Choroid plexus epithelial cell (primary cell): ENCODE data around the gene RALGAPA2.
A peak's percentile ranks its signal among the peaks of the same experiment; 100 is the strongest.

ENCODE experiments used
- DNase-seq: peaks from one replicate; pipeline ENCODE4 v3.0.0-alpha.2; 2010; ENCODE audit warnings: low read depth
- H3K4me3 ChIP-seq: 2 replicates; pipeline ENCODE4 v1.5.1; 2011; ENCODE audit warnings: low read depth, mild to moderate bottlenecking, control low read depth, low read length, moderate library complexity
- TF ChIP-seq, protein P1 (sequence below): conservative IDR thresholded peaks from 2 replicates; pipeline ENCODE4 v1.5.1; 2011; ENCODE audit warnings: low read depth, mild to moderate bottlenecking, control low read depth, inconsistent platforms, low read length, moderate library complexity

The RALGAPA2 gene

DNA sequence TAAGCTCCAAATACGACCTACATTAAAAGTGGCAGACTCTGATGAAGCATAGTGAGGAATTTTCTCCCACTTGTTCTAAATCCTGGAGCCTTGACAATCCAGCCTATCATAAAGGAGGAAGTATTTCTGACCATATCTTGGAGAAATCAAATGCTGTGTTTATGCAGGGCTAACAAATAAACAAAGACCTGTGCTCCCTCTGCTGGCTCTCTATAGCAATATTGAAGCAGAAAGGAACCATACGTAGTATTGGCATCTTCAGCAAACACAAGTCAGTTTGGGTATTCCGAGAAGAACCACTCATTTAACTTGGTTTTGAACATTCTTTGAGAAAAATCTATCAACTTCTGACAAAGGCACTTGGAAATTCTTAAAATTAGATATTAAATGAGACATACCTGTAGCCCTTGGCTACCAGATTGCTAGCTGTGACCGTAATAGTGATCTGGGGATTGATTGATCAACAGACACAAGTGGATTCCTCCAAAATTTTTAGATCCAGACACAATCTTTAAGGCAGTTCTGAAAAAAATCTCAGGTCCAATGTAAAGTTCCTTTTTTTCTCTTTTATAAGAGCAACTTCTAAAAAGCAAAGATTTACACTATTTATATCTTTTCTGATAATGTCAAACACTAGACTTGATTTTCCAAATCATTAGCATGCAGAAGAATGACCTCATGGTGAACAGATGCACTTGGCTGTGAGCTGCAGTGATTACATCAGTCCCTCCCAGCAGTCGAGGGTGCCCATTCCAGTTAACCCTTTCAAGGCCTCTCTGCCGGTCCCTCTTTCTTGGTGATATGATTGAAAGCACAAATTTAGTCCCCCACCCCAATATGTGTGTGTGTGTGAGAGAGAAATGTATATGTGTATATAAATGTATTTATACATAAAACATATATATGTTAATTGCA, 304.3 kb downstream of the RALGAPA2 start:
- TF ChIP-seq, protein P1, sequence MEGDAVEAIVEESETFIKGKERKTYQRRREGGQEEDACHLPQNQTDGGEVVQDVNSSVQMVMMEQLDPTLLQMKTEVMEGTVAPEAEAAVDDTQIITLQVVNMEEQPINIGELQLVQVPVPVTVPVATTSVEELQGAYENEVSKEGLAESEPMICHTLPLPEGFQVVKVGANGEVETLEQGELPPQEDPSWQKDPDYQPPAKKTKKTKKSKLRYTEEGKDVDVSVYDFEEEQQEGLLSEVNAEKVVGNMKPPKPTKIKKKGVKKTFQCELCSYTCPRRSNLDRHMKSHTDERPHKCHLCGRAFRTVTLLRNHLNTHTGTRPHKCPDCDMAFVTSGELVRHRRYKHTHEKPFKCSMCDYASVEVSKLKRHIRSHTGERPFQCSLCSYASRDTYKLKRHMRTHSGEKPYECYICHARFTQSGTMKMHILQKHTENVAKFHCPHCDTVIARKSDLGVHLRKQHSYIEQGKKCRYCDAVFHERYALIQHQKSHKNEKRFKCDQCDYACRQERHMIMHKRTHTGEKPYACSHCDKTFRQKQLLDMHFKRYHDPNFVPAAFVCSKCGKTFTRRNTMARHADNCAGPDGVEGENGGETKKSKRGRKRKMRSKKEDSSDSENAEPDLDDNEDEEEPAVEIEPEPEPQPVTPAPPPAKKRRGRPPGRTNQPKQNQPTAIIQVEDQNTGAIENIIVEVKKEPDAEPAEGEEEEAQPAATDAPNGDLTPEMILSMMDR, result peak; percentile 46
- no peak overlapping the region for H3K4me3 ChIP-seq
- peak; percentile 42 for DNase-seq

- no peak for DNase-seq
- TF ChIP-seq, protein P1, result no peak
- no peak overlapping the region for H3K4me3 ChIP-seq
These were observed 306.1 kb downstream of the RALGAPA2 start for GRCh38 chr20:20406306-20406705.

DNA sequence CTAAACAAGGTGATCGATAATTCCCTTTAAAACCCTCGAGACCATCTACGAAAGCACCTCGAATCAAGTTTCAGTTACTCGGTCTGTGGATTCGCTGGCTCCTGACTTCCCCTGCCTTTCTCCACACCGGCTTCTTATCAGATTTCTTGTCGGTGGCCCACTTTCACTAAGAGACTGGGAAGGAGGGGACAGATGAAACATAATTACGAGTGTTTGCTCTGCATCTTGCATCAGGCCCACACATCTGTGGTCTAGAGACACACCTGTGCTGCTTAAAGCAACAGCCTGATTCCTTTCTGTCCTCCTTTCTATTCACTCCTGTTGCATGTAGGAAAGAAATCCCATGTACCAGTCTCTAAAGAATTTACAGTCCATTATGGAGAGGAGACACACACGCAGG, 306.8 kb downstream of the RALGAPA2 start:
- no peak overlapping the region for H3K4me3 ChIP-seq
- TF ChIP-seq, protein P1, result no peak
- no peak for DNase-seq

- H3K4me3 ChIP-seq, result no peak overlapping the region
- DNase-seq, result no peak
- TF ChIP-seq, protein P1, result no peak
These were observed 307.8 kb downstream of the RALGAPA2 start for GRCh38 chr20:20404633-20405032.

DNA sequence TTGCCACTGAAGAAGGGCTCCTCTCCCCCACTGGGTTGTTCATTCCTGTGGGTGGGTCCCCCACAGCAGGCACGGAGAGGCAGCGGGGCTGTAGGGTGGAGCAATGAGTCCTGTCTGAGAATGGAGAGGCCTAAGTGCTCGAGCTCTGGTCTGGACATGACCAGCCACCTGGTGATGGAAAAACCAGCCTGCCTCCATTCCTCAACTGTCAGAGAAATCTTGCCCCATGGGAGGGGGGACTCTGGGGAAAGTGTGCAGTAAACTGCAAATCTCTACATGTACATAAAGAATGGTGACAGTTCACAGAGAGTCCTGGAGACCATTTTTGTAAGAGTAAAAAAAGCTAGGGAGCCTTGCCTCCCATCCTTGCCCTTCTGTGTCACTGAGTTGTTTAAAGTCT, 310.5 kb downstream of the RALGAPA2 start:
- TF ChIP-seq, protein P1, result no peak
- no peak overlapping the region for H3K4me3 ChIP-seq
- no peak for DNase-seq

GRCh38 chr20:20399531-20400500, 312.6 kb downstream of the RALGAPA2 start:
- TF ChIP-seq, protein P1, result no peak
- no peak overlapping the region for H3K4me3 ChIP-seq
- no peak for DNase-seq
